ENCODE results near the gene OSBPL1A. TPM values are rescaled to one million over a fixed set of nuclear protein-coding genes. Genes with fewer than 3 reads are reported as not detected.
A peak's percentile ranks its signal among the peaks of the same experiment; 100 is the strongest.

OSBPL1A gene
- total RNA-seq, result 1 to 10 TPM; 2.4 to 2.7 TPM

- intact Hi-C loops (cut with micrococcal nuclease), result loop anchor here (1.0 to 10.0 kb wide), 7 partner anchors 15 to 957 kb away; partner anchors contain the start of genes IMPACT, RMC1 and ZNF521
- H3K4me1 Mint-ChIP-seq (ENCODE audit: low read depth), result peaks cover 18% of the 10 kb centered on the region
- no peaks in the 10 kb centered on the region for H3K9me3 Mint-ChIP-seq
- H3K27ac Mint-ChIP-seq, result no peak within 1 kb of the TSS
- peak; percentile 88 for DNase-seq
- H3K36me3 Mint-ChIP-seq (ENCODE audit: low read depth), result no peaks in the 10 kb centered on the region
- peak within 1 kb of the TSS; percentile 76 for H3K4me3 Mint-ChIP-seq
- peaks cover 15% of the 10 kb centered on the region for H3K27me3 Mint-ChIP-seq (ENCODE audit: low read depth)
- CTCF ChIA-PET, result interaction anchor here (0.8 to 2.2 kb wide), 8 partner anchors 28 to 91 kb away, joined by 3 to 9 read pairs (median 4); no protein-coding TSS in a partner anchor
Measured at GRCh38 chr18:24397694-24398368, at the start of gene OSBPL1A. TSS of gene OSBPL1A (minus strand) at chr18:24397824. CDS start at chr18:24377533, 20,291 bp downstream.

- H3K27me3 Mint-ChIP-seq (ENCODE audit: low read depth), result no peaks in the 10 kb centered on the region
- H3K4me3 Mint-ChIP-seq, result no peak overlapping the region
- H3K27ac Mint-ChIP-seq, result no peak overlapping the region
- DNase-seq, result no peak
- no peaks in the 10 kb centered on the region for H3K9me3 Mint-ChIP-seq
- peaks cover 22% of the 10 kb centered on the region for H3K36me3 Mint-ChIP-seq (ENCODE audit: low read depth)
- peaks cover 4% of the 10 kb centered on the region for H3K4me1 Mint-ChIP-seq (ENCODE audit: low read depth)
- intact Hi-C loops (cut with micrococcal nuclease), result no loop called here
- CTCF ChIA-PET, result interaction anchor here (0.6 to 2.2 kb wide), 8 partner anchors 11 to 87 kb away, joined by 3 to 12 read pairs (median 4); no protein-coding TSS in a partner anchor
Measured at GRCh38 chr18:24446953-24447538, 49.4 kb upstream of the OSBPL1A start.

- no peak overlapping the region for H3K4me3 Mint-ChIP-seq
- no peak for DNase-seq
- no peaks in the 10 kb centered on the region for H3K27me3 Mint-ChIP-seq (ENCODE audit: low read depth)
- intact Hi-C loops (cut with micrococcal nuclease), result no loop called here
- CTCF ChIA-PET, result interaction anchor here (0.6 to 2.2 kb wide), 6 partner anchors 13 to 86 kb away, joined by 3 to 12 read pairs (median 6); no protein-coding TSS in a partner anchor
- no peak overlapping the region for H3K27ac Mint-ChIP-seq
- H3K36me3 Mint-ChIP-seq (ENCODE audit: low read depth), result peaks cover 26% of the 10 kb centered on the region
- no peaks in the 10 kb centered on the region for H3K9me3 Mint-ChIP-seq
- peaks cover 4% of the 10 kb centered on the region for H3K4me1 Mint-ChIP-seq (ENCODE audit: low read depth)
Measured at GRCh38 chr18:24446453-24446852, 48.8 kb upstream of the OSBPL1A start.

GRCh38 chr18:24443870-24444269 lies 46.2 kb upstream of the OSBPL1A start:
- intact Hi-C loops (cut with micrococcal nuclease), result no loop called here

GRCh38 chr18:24436939-24437338 lies 39.3 kb upstream of the OSBPL1A start:
- Mint-ChIP-seq H3K36me3 (ENCODE audit: low read depth) (peaks cover 35% of the 10 kb centered on the region), H3K4me1 (ENCODE audit: low read depth) (no peaks in the 10 kb centered on the region), H3K9me3 (no peaks in the 10 kb centered on the region), H3K27ac (no peak overlapping the region), H3K4me3 (no peak overlapping the region), H3K27me3 (ENCODE audit: low read depth) (no peaks in the 10 kb centered on the region)
- DNase-seq, result no peak
- intact Hi-C loops (cut with micrococcal nuclease), result no loop called here
- CTCF ChIA-PET, result interaction anchor here (0.7 to 2.6 kb wide), 2 partner anchors 15 to 78 kb away, joined by 3 to 9 read pairs; no protein-coding TSS in a partner anchor

More at GRCh38 chr18:24443870-24444269, 46.2 kb upstream of the OSBPL1A start:
- Mint-ChIP-seq H3K9me3 (no peaks in the 10 kb centered on the region), H3K4me3 (no peak overlapping the region), H3K4me1 (ENCODE audit: low read depth) (peaks cover 4% of the 10 kb centered on the region), H3K27me3 (ENCODE audit: low read depth) (no peaks in the 10 kb centered on the region), H3K36me3 (ENCODE audit: low read depth) (peaks cover 24% of the 10 kb centered on the region), H3K27ac (no peak overlapping the region)
- no peak for DNase-seq
- CTCF ChIA-PET, result interaction anchor here (1.1 kb wide), 1 partner anchor 48 kb away, joined by 3 read pairs; no protein-coding TSS in a partner anchor

- H3K36me3 Mint-ChIP-seq (ENCODE audit: low read depth), result peaks cover 22% of the 10 kb centered on the region
- H3K27ac Mint-ChIP-seq, result no peak overlapping the region
- CTCF ChIA-PET, result interaction anchor here (0.6 to 1.9 kb wide), 6 partner anchors 9 to 72 kb away, joined by 3 to 11 read pairs (median 4); no protein-coding TSS in a partner anchor
- no peak overlapping the region for H3K4me3 Mint-ChIP-seq
- H3K9me3 Mint-ChIP-seq, result no peaks in the 10 kb centered on the region
- intact Hi-C loops (cut with micrococcal nuclease), result loop anchor here (2.0 to 5.0 kb wide), 3 partner anchors 56 to 1355 kb away; no protein-coding TSS in a partner anchor
- H3K4me1 Mint-ChIP-seq (ENCODE audit: low read depth), result peaks cover 10% of the 10 kb centered on the region
- no peaks in the 10 kb centered on the region for H3K27me3 Mint-ChIP-seq (ENCODE audit: low read depth)
- DNase-seq, result no peak
Measured at GRCh38 chr18:24432618-24433017, 35.0 kb upstream of the OSBPL1A start.

- peaks cover 23% of the 10 kb centered on the region for H3K36me3 Mint-ChIP-seq (ENCODE audit: low read depth)
- H3K4me3 Mint-ChIP-seq, result no peak overlapping the region
- peaks cover 3% of the 10 kb centered on the region for H3K9me3 Mint-ChIP-seq
- intact Hi-C loops (cut with micrococcal nuclease), result no loop called here
- H3K4me1 Mint-ChIP-seq (ENCODE audit: low read depth), result peaks cover 22% of the 10 kb centered on the region
- peaks cover 2% of the 10 kb centered on the region for H3K27me3 Mint-ChIP-seq (ENCODE audit: low read depth)
- CTCF ChIA-PET, result interaction anchor here (1.2 to 1.7 kb wide), 3 partner anchors 60 to 69 kb away, joined by 4 to 10 read pairs (median 5); no protein-coding TSS in a partner anchor
- no peak overlapping the region for H3K27ac Mint-ChIP-seq
- DNase-seq, result no peak
Measured at GRCh38 chr18:24429188-24429587, 31.6 kb upstream of the OSBPL1A start.

- no peak for DNase-seq
- intact Hi-C loops (cut with micrococcal nuclease), result no loop called here
- Mint-ChIP-seq H3K9me3 (peaks cover 3% of the 10 kb centered on the region), H3K27me3 (ENCODE audit: low read depth) (peaks cover 5% of the 10 kb centered on the region), H3K4me1 (ENCODE audit: low read depth) (peaks cover 22% of the 10 kb centered on the region), H3K27ac (no peak overlapping the region), H3K36me3 (ENCODE audit: low read depth) (peaks cover 23% of the 10 kb centered on the region), H3K4me3 (no peak overlapping the region)
- CTCF ChIA-PET, result interaction anchor here (0.7 to 1.7 kb wide), 5 partner anchors 30 to 70 kb away, joined by 3 to 10 read pairs (median 4); no protein-coding TSS in a partner anchor
Measured at GRCh38 chr18:24428709-24429108, 31.1 kb upstream of the OSBPL1A start.

GRCh38 chr18:24427484-24427883 lies 29.9 kb upstream of the OSBPL1A start:
- Mint-ChIP-seq H3K4me3 (peak overlapping the region; percentile 91), H3K36me3 (ENCODE audit: low read depth) (peaks cover 18% of the 10 kb centered on the region), H3K9me3 (peaks cover 3% of the 10 kb centered on the region), H3K27ac (peak overlapping the region; percentile 78), H3K4me1 (ENCODE audit: low read depth) (peaks cover 22% of the 10 kb centered on the region), H3K27me3 (ENCODE audit: low read depth) (peaks cover 12% of the 10 kb centered on the region)
- CTCF ChIA-PET, result interaction anchor here (0.6 to 1.4 kb wide), 2 partner anchors 33 to 61 kb away, joined by 3 read pairs; partner anchors contain the start of gene HRH4
- no peak for DNase-seq
- intact Hi-C loops (cut with micrococcal nuclease), result loop anchor here (2.0 kb wide), 1 partner anchor 59 kb away; no protein-coding TSS in a partner anchor

- peaks cover 22% of the 10 kb centered on the region for H3K4me1 Mint-ChIP-seq (ENCODE audit: low read depth)
- H3K9me3 Mint-ChIP-seq, result peaks cover 3% of the 10 kb centered on the region
- intact Hi-C loops (cut with micrococcal nuclease), result loop anchor here (1.0 to 2.0 kb wide), 2 partner anchors 29 to 58 kb away; partner anchors contain the start of gene OSBPL1A
Measured at GRCh38 chr18:24426398-24427294, 29.0 kb upstream of the OSBPL1A start, which contains the start of gene IMPACT. TSS of gene IMPACT (plus strand) at chr18:24426670. CDS start at chr18:24426757, 87 bp downstream.

GRCh38 chr18:24426073-24426397 lies 28.4 kb upstream of the OSBPL1A start:
- Mint-ChIP-seq H3K4me1 (ENCODE audit: low read depth) (peaks cover 22% of the 10 kb centered on the region), H3K27ac (peak overlapping the region; percentile 75), H3K4me3 (peak overlapping the region; percentile 77), H3K36me3 (ENCODE audit: low read depth) (peaks cover 15% of the 10 kb centered on the region), H3K27me3 (ENCODE audit: low read depth) (peaks cover 20% of the 10 kb centered on the region), H3K9me3 (peaks cover 3% of the 10 kb centered on the region)
- CTCF ChIA-PET, result interaction anchor here (1.4 kb wide), 1 partner anchor 63 kb away, joined by 3 read pairs; no protein-coding TSS in a partner anchor
- intact Hi-C loops (cut with micrococcal nuclease), result loop anchor here (1.0 to 2.0 kb wide), 2 partner anchors 29 to 57 kb away; partner anchors contain the start of gene OSBPL1A
- no peak for DNase-seq

More at GRCh38 chr18:24426398-24427294, 29.0 kb upstream of the OSBPL1A start, which contains the start of gene IMPACT:
- Mint-ChIP-seq H3K27ac (peak within 1 kb of the TSS; percentile 78), H3K4me3 (peak within 1 kb of the TSS; percentile 91), H3K36me3 (ENCODE audit: low read depth) (peaks cover 18% of the 10 kb centered on the region), H3K27me3 (ENCODE audit: low read depth) (peaks cover 17% of the 10 kb centered on the region)
- CTCF ChIA-PET, result interaction anchor here (0.6 to 1.4 kb wide), 2 partner anchors 34 to 62 kb away, joined by 3 read pairs; partner anchors contain the start of gene HRH4
- DNase-seq, result peak; percentile 75

Measured in activated naive CD4-positive, alpha-beta T cell treated with anti-CD3 and anti-CD28 coated beads for 36 hours (primary cell).